Bronchial epithelial cell (primary cell): ENCODE data around the gene CDHR2. TPM values are rescaled to one million over a fixed set of nuclear protein-coding genes. Genes with fewer than 3 reads are reported as not detected.

Source experiments
- DNase-seq: peaks from one replicate; pipeline ENCODE4 v3.0.0-alpha.2; 2010; ENCODE audit warnings: low read depth
- FAIRE-seq: peaks from 2 replicates; lab custom pipeline; 2011; peaks lifted over from hg19 to GRCh38; lab: Jason Lieb, UNC
- H3K27me3 ChIP-seq: 2 replicates; pipeline ENCODE4 v1.5.1; 2011; ENCODE audit warnings: low read length; ENCODE audit not compliant: control insufficient read depth, insufficient read depth
- H3K36me3 ChIP-seq: 2 replicates; pipeline ENCODE4 v1.5.1; 2011; ENCODE audit warnings: low read length; ENCODE audit not compliant: control insufficient read depth, insufficient read depth
- H3K4me3 ChIP-seq: 2 replicates; pipeline ENCODE4 v1.5.1; 2011; ENCODE audit warnings: mild to moderate bottlenecking, low read depth, low read length, control low read depth
- CTCF ChIP-seq: IDR thresholded peaks from 2 replicates; pipeline ENCODE4 v1.5.1; 2011; ENCODE audit warnings: mild to moderate bottlenecking, moderate library complexity, low read length, control low read depth, inconsistent platforms; ENCODE audit not compliant: insufficient read depth, severe bottlenecking
- total RNA-seq: library from RNA; depleted of rRNA; stranded (reverse); fragments of >200 nt; gene quantifications from 2 replicates; pipeline ENCODE4 v1.2.1, GENCODE V29; 2014

CDHR2 gene
- total RNA-seq, 1 donor from 2014 or later, result under 0.01 TPM

- FAIRE-seq, result no peak
- H3K27me3 ChIP-seq, result no peaks in the 10 kb centered on the region
- no peak for TF ChIP-seq CTCF
These were observed 13.4 kb upstream of the CDHR2 start for GRCh38 chr5:176535664-176536131.

GRCh38 chr5:176536132-176536901 lies 12.8 kb upstream of the CDHR2 start:
- DNase-seq (peak; percentile 42), FAIRE-seq (no peak)
- no peak for TF ChIP-seq CTCF
- no peaks in the 10 kb centered on the region for H3K27me3 ChIP-seq
- peak overlapping the region; percentile 90 for H3K4me3 ChIP-seq
- H3K36me3 ChIP-seq, result peaks cover 15% of the 10 kb centered on the region

More at GRCh38 chr5:176535664-176536131, 13.4 kb upstream of the CDHR2 start:
- H3K4me3 ChIP-seq, result peak overlapping the region; percentile 90
- DNase-seq, result no peak
- H3K36me3 ChIP-seq, result peaks cover 19% of the 10 kb centered on the region

GRCh38 chr5:176536902-176537553 lies 12.1 kb upstream of the CDHR2 start, which contains the start of gene RNF44:
TSS of gene RNF44 (minus strand) at chr5:176537402. CDS start at chr5:176532472, 4,930 bp downstream.
- DNase-seq (peak; percentile 88), FAIRE-seq (no peak)
- Histone ChIP-seq H3K27me3 (no peaks in the 10 kb centered on the region), H3K4me3 (peak within 1 kb of the TSS; percentile 90), H3K36me3 (peaks cover 9% of the 10 kb centered on the region)
- no peak for TF ChIP-seq CTCF

GRCh38 chr5:176537554-176538229 lies 11.4 kb upstream of the CDHR2 start:
- TF ChIP-seq CTCF, result no peak
- Histone ChIP-seq H3K27me3 (no peaks in the 10 kb centered on the region), H3K4me3 (peak overlapping the region; percentile 90), H3K36me3 (peaks cover 6% of the 10 kb centered on the region)
- DNase-seq, result peak; percentile 98
- no peak for FAIRE-seq

GRCh38 chr5:176538230-176538988 lies 10.7 kb upstream of the CDHR2 start:
- H3K27me3 ChIP-seq, result no peaks in the 10 kb centered on the region
- DNase-seq (no peak), FAIRE-seq (no peak)
- no peak for TF ChIP-seq CTCF
- peaks cover under 1% of the 10 kb centered on the region for H3K36me3 ChIP-seq
- peak overlapping the region; percentile 19 for H3K4me3 ChIP-seq
